Measurements from ENCODE around the gene MSMB. TPM values are rescaled to one million over a fixed set of nuclear protein-coding genes. Genes with fewer than 3 reads are reported as not detected.

MSMB gene
- total RNA-seq, 1 donor from 2014 or later: 5.3 TPM

GRCh38 chr10:46048152-46048551, 2.1 kb upstream of the MSMB start:
- no peaks in the 10 kb centered on the region for H3K4me1 ChIP-seq
- no peak for TF ChIP-seq CTCF (IDR thresholded peaks at IDR 0.05)
- H3K36me3 ChIP-seq: no peaks in the 10 kb centered on the region
- no peak for DNase-seq
- no peak overlapping the region for H3K27ac ChIP-seq
- intact Hi-C loops (cut with DNase I): no loop called here
- no peak overlapping the region for H3K4me3 ChIP-seq
- no peaks in the 10 kb centered on the region for H3K27me3 ChIP-seq (ENCODE audit: low read depth)
- H3K9me3 ChIP-seq: no peaks in the 10 kb centered on the region
- ATAC-seq: no peak

GRCh38 chr10:46042527-46042926, 3.5 kb downstream of the MSMB start:
- TF ChIP-seq CTCF (IDR thresholded peaks at IDR 0.05): no peak
- no peak overlapping the region for H3K4me3 ChIP-seq
- no peaks in the 10 kb centered on the region for H3K36me3 ChIP-seq
- intact Hi-C loops (cut with DNase I): no loop called here
- H3K4me1 ChIP-seq: no peaks in the 10 kb centered on the region
- ATAC-seq (no peak), DNase-seq (no peak)
- no peaks in the 10 kb centered on the region for H3K9me3 ChIP-seq
- H3K27me3 ChIP-seq (ENCODE audit: low read depth): no peaks in the 10 kb centered on the region
- H3K27ac ChIP-seq: no peak overlapping the region

- ATAC-seq (no peak), DNase-seq (no peak)
- intact Hi-C loops (cut with DNase I): no loop called here
- no peaks in the 10 kb centered on the region for H3K4me1 ChIP-seq
- H3K27ac ChIP-seq: no peak overlapping the region
- no peaks in the 10 kb centered on the region for H3K27me3 ChIP-seq (ENCODE audit: low read depth)
- TF ChIP-seq CTCF (IDR thresholded peaks at IDR 0.05): no peak
- no peak overlapping the region for H3K4me3 ChIP-seq
- no peaks in the 10 kb centered on the region for H3K36me3 ChIP-seq
- H3K9me3 ChIP-seq: no peaks in the 10 kb centered on the region
These were observed 6.1 kb downstream of the MSMB start for GRCh38 chr10:46040004-46040403.

GRCh38 chr10:46037107-46037825, 8.8 kb downstream of the MSMB start:
- no peak for ATAC-seq
- intact Hi-C loops (cut with DNase I): no loop called here

GRCh38 chr10:46035923-46036849, 9.9 kb downstream of the MSMB start:
- Histone ChIP-seq H3K4me3 (no peak overlapping the region), H3K4me1 (no peaks in the 10 kb centered on the region)
- ATAC-seq: no peak

More at GRCh38 chr10:46037107-46037825, 8.8 kb downstream of the MSMB start:
- TF ChIP-seq CTCF (IDR thresholded peaks at IDR 0.05): no peak
- H3K4me3 ChIP-seq: no peak overlapping the region
- H3K27ac ChIP-seq: no peak overlapping the region
- H3K27me3 ChIP-seq (ENCODE audit: low read depth): no peaks in the 10 kb centered on the region
- no peak for DNase-seq
- no peaks in the 10 kb centered on the region for H3K4me1 ChIP-seq
- no peaks in the 10 kb centered on the region for H3K36me3 ChIP-seq
- H3K9me3 ChIP-seq: no peaks in the 10 kb centered on the region

More at GRCh38 chr10:46035923-46036849, 9.9 kb downstream of the MSMB start:
- H3K27ac ChIP-seq: no peak overlapping the region
- DNase-seq: no peak
- H3K36me3 ChIP-seq: no peaks in the 10 kb centered on the region
- TF ChIP-seq CTCF (IDR thresholded peaks at IDR 0.05): no peak
- intact Hi-C loops (cut with DNase I): no loop called here
- no peaks in the 10 kb centered on the region for H3K27me3 ChIP-seq (ENCODE audit: low read depth)
- no peaks in the 10 kb centered on the region for H3K9me3 ChIP-seq
